Hematopoietic multipotent progenitor cell treated with erythropoietin and hydrocortisone succinate and interleukin-3 and kit ligand, for 8 days (in vitro differentiated cells): ENCODE measurements around the gene LIN7B.

Source experiments
- DNase-seq: peaks from one replicate; pipeline ENCODE4 v3.0.0-alpha.2; 2015

LIN7B gene

GRCh38 chr19:49097453-49098288 lies 16.5 kb upstream of the LIN7B start:
- peak; percentile 82 for DNase-seq

- DNase-seq: no peak
Observed at GRCh38 chr19:49098795-49099194, 15.4 kb upstream of the LIN7B start.

GRCh38 chr19:49101160-49101559 lies 13.0 kb upstream of the LIN7B start:
- no peak for DNase-seq

GRCh38 chr19:49102303-49102702 lies 11.9 kb upstream of the LIN7B start:
- no peak for DNase-seq

- no peak for DNase-seq
Observed at GRCh38 chr19:49103331-49104085, 10.7 kb upstream of the LIN7B start.

GRCh38 chr19:49104229-49104864 lies 9.8 kb upstream of the LIN7B start:
- no peak for DNase-seq

GRCh38 chr19:49106648-49107135 lies 7.5 kb upstream of the LIN7B start:
- peak; percentile 75 for DNase-seq

GRCh38 chr19:49107625-49108459 lies 6.3 kb upstream of the LIN7B start:
- no peak for DNase-seq

- no peak for DNase-seq
Observed at GRCh38 chr19:49109051-49109450, 5.1 kb upstream of the LIN7B start.

GRCh38 chr19:49109569-49110233 lies 4.5 kb upstream of the LIN7B start:
- no peak for DNase-seq

GRCh38 chr19:49110567-49110966 lies 3.6 kb upstream of the LIN7B start:
- DNase-seq: no peak

- no peak for DNase-seq
Observed at GRCh38 chr19:49111218-49111998, 2.8 kb upstream of the LIN7B start.

GRCh38 chr19:49114630-49115363 lies 627 bp downstream of the LIN7B start:
- DNase-seq: peak; percentile 68

GRCh38 chr19:49116544-49116943 lies 2.4 kb downstream of the LIN7B start:
- peak; percentile 63 for DNase-seq

GRCh38 chr19:49117677-49118564 lies 3.8 kb downstream of the LIN7B start:
- DNase-seq: no peak

- peak; percentile 91 for DNase-seq
Observed at GRCh38 chr19:49118565-49119410, 4.6 kb downstream of the LIN7B start, which contains the start of gene C19orf73. Gene C19orf73 (minus strand): TSS chr19:49119143. CDS start chr19:49119022, 121 bp downstream.

GRCh38 chr19:49119411-49120324 lies 5.5 kb downstream of the LIN7B start, which contains the start of gene PPFIA3:
Gene PPFIA3 (plus strand): TSS chr19:49119544. CDS start chr19:49127874, 8,330 bp downstream.
- no peak for DNase-seq
